ENCODE results near the gene LSAMP. TPM values are rescaled to one million over a fixed set of nuclear protein-coding genes. Genes with fewer than 3 reads are reported as not detected.

LSAMP gene
- total RNA-seq, 1 donor from 2014 or later: 64.9 TPM

GRCh38 chr3:115996420-115997108, 448.7 kb downstream of the LSAMP start:
- H3K36me3 Mint-ChIP-seq: peaks cover 9% of the 10 kb centered on the region
- no peak overlapping the region for H3K27ac Mint-ChIP-seq
- no peak overlapping the region for H3K4me3 Mint-ChIP-seq
- peaks cover 21% of the 10 kb centered on the region for H3K4me1 Mint-ChIP-seq (ENCODE audit: unreplicated experiment)
- DNase-seq (ENCODE audit: extremely low spot score, unreplicated experiment): no peak
- H3K9me3 Mint-ChIP-seq: peaks cover 5% of the 10 kb centered on the region
- H3K27me3 Mint-ChIP-seq: peaks cover 3% of the 10 kb centered on the region
- no peak for TF ChIP-seq CTCF (conservative IDR thresholded peaks at IDR 0.05)

- peaks cover 11% of the 10 kb centered on the region for H3K4me1 Mint-ChIP-seq (ENCODE audit: unreplicated experiment)
- H3K36me3 Mint-ChIP-seq: peaks cover 4% of the 10 kb centered on the region
- H3K27ac Mint-ChIP-seq: no peak overlapping the region
- H3K27me3 Mint-ChIP-seq: no peaks in the 10 kb centered on the region
- no peak overlapping the region for H3K4me3 Mint-ChIP-seq
- DNase-seq (ENCODE audit: extremely low spot score, unreplicated experiment): no peak
- no peaks in the 10 kb centered on the region for H3K9me3 Mint-ChIP-seq
- TF ChIP-seq CTCF (conservative IDR thresholded peaks at IDR 0.05): no peak
Measured at GRCh38 chr3:115990669-115991068, 454.6 kb downstream of the LSAMP start.

DNA sequence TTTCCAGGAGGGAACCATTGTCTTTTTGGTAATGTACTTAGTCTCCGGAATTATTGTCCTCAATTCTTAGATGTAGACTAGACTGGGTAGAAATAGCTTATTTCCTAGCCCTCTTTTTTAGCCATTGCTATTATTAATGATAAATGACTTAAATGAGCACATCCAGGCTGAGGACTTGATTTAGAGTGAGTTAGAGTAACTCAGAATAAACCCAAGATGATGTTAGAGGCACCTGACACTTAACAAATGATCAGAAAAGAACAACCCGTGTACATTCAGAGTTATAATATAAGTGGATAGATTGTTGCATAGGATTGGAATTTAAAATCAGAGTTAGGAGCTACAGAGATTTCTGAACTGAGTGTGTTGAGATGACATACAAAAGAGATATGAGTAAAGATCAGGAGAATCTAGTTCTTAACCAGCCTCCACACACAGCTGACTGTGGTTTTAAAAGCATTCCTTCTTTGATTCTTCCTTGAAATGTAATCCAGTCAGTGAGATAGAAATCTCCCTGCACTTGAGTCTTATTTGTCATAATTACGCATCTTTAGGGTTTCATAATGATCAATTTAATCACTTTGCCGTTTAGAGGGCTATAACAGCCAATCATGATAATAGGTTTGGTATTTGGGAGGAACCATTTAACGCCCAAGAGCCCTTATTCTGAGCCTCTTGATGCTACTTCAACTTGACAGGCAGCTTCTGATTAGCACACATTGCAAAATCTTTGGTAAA, 455.4 kb downstream of the LSAMP start:
- Mint-ChIP-seq H3K4me3 (no peak overlapping the region), H3K27ac (no peak overlapping the region), H3K9me3 (no peaks in the 10 kb centered on the region), H3K36me3 (no peaks in the 10 kb centered on the region), H3K27me3 (no peaks in the 10 kb centered on the region), H3K4me1 (ENCODE audit: unreplicated experiment) (peaks cover 7% of the 10 kb centered on the region)
- DNase-seq (ENCODE audit: extremely low spot score, unreplicated experiment): no peak
- no peak for TF ChIP-seq CTCF (conservative IDR thresholded peaks at IDR 0.05)

DNA sequence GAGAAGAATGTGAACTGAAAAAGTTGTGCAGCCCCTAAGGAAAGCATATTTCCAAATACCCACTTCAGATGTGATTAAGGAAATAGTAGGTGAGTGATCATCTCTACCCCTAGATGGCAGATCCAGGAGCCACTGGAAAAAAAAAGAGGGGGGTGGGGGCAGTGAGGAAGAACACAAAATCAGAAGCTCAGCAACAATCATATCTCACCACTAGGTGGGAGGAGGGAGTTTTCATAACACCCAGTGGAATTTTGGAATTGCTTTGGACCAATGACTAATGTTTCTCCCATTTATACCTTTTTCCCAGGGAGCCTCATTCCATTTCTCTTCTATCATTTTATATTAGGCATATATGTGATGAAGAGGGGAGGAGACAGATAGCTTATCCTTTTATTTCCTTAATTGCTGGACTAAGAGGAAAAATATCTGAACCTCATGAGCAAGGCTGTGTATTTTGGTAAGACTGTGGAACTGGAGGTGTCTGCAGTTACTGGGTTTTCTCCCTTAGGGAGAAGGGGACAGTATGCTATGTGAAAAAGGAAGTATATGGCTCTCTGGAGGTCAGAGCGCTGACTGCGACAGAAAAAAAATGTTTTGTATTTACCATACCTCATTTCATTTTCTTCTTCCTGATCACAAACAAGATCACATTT, 458.6 kb downstream of the LSAMP start:
- TF ChIP-seq CTCF (conservative IDR thresholded peaks at IDR 0.05): peak; percentile 62
- Mint-ChIP-seq H3K27me3 (no peaks in the 10 kb centered on the region), H3K4me1 (ENCODE audit: unreplicated experiment) (peaks cover 7% of the 10 kb centered on the region), H3K4me3 (no peak overlapping the region), H3K27ac (no peak overlapping the region), H3K9me3 (no peaks in the 10 kb centered on the region), H3K36me3 (peaks cover 3% of the 10 kb centered on the region)
- no peak for DNase-seq (ENCODE audit: extremely low spot score, unreplicated experiment)

DNA sequence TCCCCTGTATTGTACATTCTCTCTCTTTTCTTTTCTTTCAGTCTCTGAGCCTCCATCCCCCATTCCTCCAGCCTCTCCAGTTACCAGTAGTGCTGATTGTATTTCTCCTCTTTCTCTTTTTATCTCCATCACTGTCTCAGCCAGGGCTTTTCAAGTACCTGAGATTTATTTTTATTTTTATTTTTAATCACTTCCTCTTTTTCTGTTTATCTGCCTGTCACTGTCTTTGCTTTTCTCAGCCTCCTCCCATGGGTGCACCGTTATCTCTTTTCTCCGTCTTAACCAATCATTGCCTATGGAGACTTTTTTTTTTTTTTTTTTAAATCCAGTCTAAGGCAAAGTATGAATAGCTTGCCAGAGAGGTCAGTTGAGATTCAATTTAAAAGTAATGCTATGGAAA, 462.7 kb downstream of the LSAMP start:
- no peaks in the 10 kb centered on the region for H3K27me3 Mint-ChIP-seq
- no peak for DNase-seq (ENCODE audit: extremely low spot score, unreplicated experiment)
- no peaks in the 10 kb centered on the region for H3K4me1 Mint-ChIP-seq (ENCODE audit: unreplicated experiment)
- no peak overlapping the region for H3K4me3 Mint-ChIP-seq
- no peak for TF ChIP-seq CTCF (conservative IDR thresholded peaks at IDR 0.05)
- peaks cover 4% of the 10 kb centered on the region for H3K9me3 Mint-ChIP-seq
- H3K27ac Mint-ChIP-seq: no peak overlapping the region
- peaks cover 3% of the 10 kb centered on the region for H3K36me3 Mint-ChIP-seq

Measured in type B pancreatic cell (in vitro differentiated cells).